Small intestine (tissue), 7 donors: Measurements from ENCODE around the gene APOBEC3C. TPM values are rescaled to one million over a fixed set of nuclear protein-coding genes. Genes with fewer than 3 reads are reported as not detected.
"Not testable (repeated sequence)": the region's sequence is repeated elsewhere in the genome, so short reads cannot be mapped to it uniquely, and the experiment has no call there.

ENCODE experiments used
- DNase-seq, 2 donors: peaks; one replicate each; pipeline versions ENCODE4 v3.0.0 to v3.0.0-alpha.2; 2013
- FAIRE-seq: peaks from 2 replicates; lab custom pipeline; 2012; peaks lifted over from hg19 to GRCh38; lab: Jason Lieb, UNC
- H3K27ac ChIP-seq, 3 donors: one replicate each; pipeline ENCODE4 v1.5.1; 2013; ENCODE audit warnings: low read length in 2 of 3, mild to moderate bottlenecking in 2 of 3, control low read depth in 1 of 3, inconsistent platforms in 1 of 3, low read depth in 1 of 3, moderate library complexity in 1 of 3
- H3K27me3 ChIP-seq, 3 donors: one replicate each; pipeline ENCODE4 v1.6.1; 2013; ENCODE audit warnings: low read length in 3 of 3, inconsistent platforms in 1 of 3; ENCODE audit not compliant: control insufficient read depth in 3 of 3, insufficient read depth in 3 of 3
- H3K36me3 ChIP-seq, 3 donors: one replicate each; pipeline ENCODE4 v1.6.1; 2013; ENCODE audit warnings: low read length in 3 of 3, inconsistent platforms in 1 of 3, low read depth in 1 of 3, mild to moderate bottlenecking in 1 of 3, moderate library complexity in 1 of 3; ENCODE audit not compliant: control insufficient read depth in 3 of 3, insufficient read depth in 2 of 3
- H3K4me1 ChIP-seq, 3 donors: one replicate each; pipeline ENCODE4 v1.6.1; 2013; ENCODE audit warnings: low read length in 2 of 3, inconsistent platforms in 1 of 3, low read depth in 1 of 3, mild to moderate bottlenecking in 1 of 3, moderate library complexity in 1 of 3; ENCODE audit not compliant: control insufficient read depth in 3 of 3, insufficient read depth in 2 of 3
- H3K4me3 ChIP-seq, 3 donors: one replicate each; pipeline ENCODE4 v1.5.1; 2013; ENCODE audit warnings: low read length in 3 of 3, control low read depth in 1 of 3, inconsistent platforms in 1 of 3, low read depth in 1 of 3, mild to moderate bottlenecking in 1 of 3, moderate library complexity in 1 of 3
- H3K9me3 ChIP-seq, 2 donors: one replicate each; pipeline ENCODE4 v1.6.1; 2013; ENCODE audit warnings: low read depth in 1 of 2, low read length in 1 of 2; ENCODE audit not compliant: control insufficient read depth in 2 of 2, insufficient read depth in 1 of 2
- WGBS, 3 donors: extraction: QIAGEN DNeasy Blood & Tissue Kit; methylation state at CpG; one replicate each; pipeline ENCODE4 v1.1.7; 2013; 5-methylcytosine and 5-hydroxymethylcytosine counted together
- polyA plus RNA-seq, 4 donors: library from polyadenylated mRNA; stranded (reverse) in 3 of 4; unstranded in 1 of 4; fragments of 200-250 nt in 3 of 4; fragments of 120-200 nt in 1 of 4; gene quantifications; one replicate each; pipeline versions ENCODE4 v1.2.1 to v1.2.3, GENCODE V29; 2013
- donor health status: healthy with polysubstance abuse.
- donor health status: control.
- donor health status: control.
- donor health status: Bipolar disorder and iron deficiency.
- donor health status: healthy.

Gene APOBEC3C
- polyA plus RNA-seq, 4 donors = 2.2 to 16.3 (median 11.2) TPM

- FAIRE-seq, H3K36me3 ChIP-seq, H3K27ac ChIP-seq, H3K27me3 ChIP-seq, DNase-seq, H3K9me3 ChIP-seq, H3K4me1 ChIP-seq, H3K4me3 ChIP-seq: not testable (repeated sequence)
- 55 to 71% (median 67%) methylated on average over 14 to 17 of the region's 18 CpGs for WGBS, 3 donors
Observed at GRCh38 chr22:39031434-39032295, 17.6 kb downstream of the APOBEC3C start.

GRCh38 chr22:39037071-39037470, 23.0 kb downstream of the APOBEC3C start:
- not testable (repeated sequence) for H3K27me3 ChIP-seq, H3K9me3 ChIP-seq, H3K27ac ChIP-seq, H3K4me1 ChIP-seq, DNase-seq, H3K4me3 ChIP-seq, H3K36me3 ChIP-seq, FAIRE-seq
- 20 to 33% (median 28%) methylated on average over 2 of the region's 2 CpGs for WGBS, 3 donors

GRCh38 chr22:39039306-39040126, 25.5 kb downstream of the APOBEC3C start:
- Histone ChIP-seq H3K4me1 (peaks cover 0 to 3% (median 0%) of the 10 kb centered on the region in 3 donors), H3K9me3 (no peaks in the 10 kb centered on the region), H3K4me3 (no peak overlapping the region), H3K27me3 (no peaks in the 10 kb centered on the region), H3K27ac (peak overlapping the region in 1 of 3 donors; percentile 7), H3K36me3 (peaks cover 0 to 14% (median 0%) of the 10 kb centered on the region in 3 donors)
- no peak for DNase-seq
- WGBS, 3 donors = 91% methylated on average over 19 of the region's 19 CpGs
- no peak for FAIRE-seq

GRCh38 chr22:39040155-39040537, 26.1 kb downstream of the APOBEC3C start:
- 30 to 47% (median 44%) methylated on average over 5 to 8 of the region's 14 CpGs for WGBS, 3 donors
- Histone ChIP-seq H3K4me3 (peak overlapping the region in 2 of 3 donors; percentile 3 to 44), H3K27ac (peak overlapping the region in 1 of 3 donors; percentile 7), H3K36me3 (peaks cover 0 to 14% (median 0%) of the 10 kb centered on the region in 3 donors)
- H3K4me1 ChIP-seq, H3K27me3 ChIP-seq, H3K9me3 ChIP-seq, FAIRE-seq, DNase-seq: not testable (repeated sequence)

GRCh38 chr22:39040538-39041296, 26.7 kb downstream of the APOBEC3C start, which contains the start of gene APOBEC3F:
TSS of gene APOBEC3F (plus strand) at chr22:39040864. CDS start at chr22:39040961, 97 bp downstream.
- Histone ChIP-seq H3K27ac (peak within 1 kb of the TSS; percentile 40 to 83 (median 77)), H3K36me3 (peaks cover 0 to 14% (median 0%) of the 10 kb centered on the region in 3 donors), H3K4me3 (peak within 1 kb of the TSS; percentile 44 to 65 (median 57))
- not testable (repeated sequence) for H3K4me1 ChIP-seq, FAIRE-seq, H3K27me3 ChIP-seq, H3K9me3 ChIP-seq
- DNase-seq = peak; percentile 62 to 64
- WGBS, 3 donors = 0 to 1% (median 1%) methylated on average over 14 to 21 of the region's 21 CpGs

- Histone ChIP-seq H3K4me3 (no peak overlapping the region), H3K4me1 (peaks cover 0 to 3% (median 0%) of the 10 kb centered on the region in 3 donors), H3K36me3 (peaks cover 0 to 14% (median 0%) of the 10 kb centered on the region in 3 donors), H3K9me3 (no peaks in the 10 kb centered on the region), H3K27ac (no peak overlapping the region), H3K27me3 (no peaks in the 10 kb centered on the region)
- 91 to 93% (median 92%) methylated on average over 7 of the region's 7 CpGs for WGBS, 3 donors
- no peak for DNase-seq
- no peak for FAIRE-seq
Observed at GRCh38 chr22:39041908-39042307, 27.9 kb downstream of the APOBEC3C start.

- H3K36me3 ChIP-seq = peaks cover 0 to 14% (median 0%) of the 10 kb centered on the region in 3 donors
- not testable (repeated sequence) for DNase-seq, H3K9me3 ChIP-seq, H3K27me3 ChIP-seq, H3K27ac ChIP-seq, H3K4me3 ChIP-seq, H3K4me1 ChIP-seq, FAIRE-seq
- WGBS, 3 donors = 93 to 96% (median 94%) methylated on average over 14 to 18 of the region's 18 CpGs
Observed at GRCh38 chr22:39043063-39043462, 29.0 kb downstream of the APOBEC3C start.
